HCT116 (cell line): ENCODE measurements around the gene TRIM41.

Source experiments
- TCF7L2 ChIP-seq: IDR thresholded peaks from 2 replicates; pipeline ENCODE4 v1.7.0; 2011; ENCODE audit warnings: borderline replicate concordance, inconsistent platforms; ENCODE audit not compliant: insufficient read depth, insufficient read length; ENCODE audit errors: extremely low read depth
- TF ChIP-seq, protein P1 (sequence below), 3 experiments: fragments of 200-600 bp in 1 of 3; sonication (generic) in 1 of 3; IDR thresholded peaks in 2 of 3; conservative IDR thresholded peaks in 1 of 3; 2 replicates each; pipeline ENCODE4 v1.5.1; 2012 to 2017; ENCODE audit warnings: low read depth in 2 of 3, low read length in 2 of 3, antibody characterized with exemption in 1 of 3, borderline replicate concordance in 1 of 3, control low read depth in 1 of 3, mild to moderate bottlenecking in 1 of 3, mixed read lengths in 1 of 3, mixed run types in 1 of 3, moderate library complexity in 1 of 3; ENCODE audit not compliant: insufficient read depth in 1 of 3

DNA sequence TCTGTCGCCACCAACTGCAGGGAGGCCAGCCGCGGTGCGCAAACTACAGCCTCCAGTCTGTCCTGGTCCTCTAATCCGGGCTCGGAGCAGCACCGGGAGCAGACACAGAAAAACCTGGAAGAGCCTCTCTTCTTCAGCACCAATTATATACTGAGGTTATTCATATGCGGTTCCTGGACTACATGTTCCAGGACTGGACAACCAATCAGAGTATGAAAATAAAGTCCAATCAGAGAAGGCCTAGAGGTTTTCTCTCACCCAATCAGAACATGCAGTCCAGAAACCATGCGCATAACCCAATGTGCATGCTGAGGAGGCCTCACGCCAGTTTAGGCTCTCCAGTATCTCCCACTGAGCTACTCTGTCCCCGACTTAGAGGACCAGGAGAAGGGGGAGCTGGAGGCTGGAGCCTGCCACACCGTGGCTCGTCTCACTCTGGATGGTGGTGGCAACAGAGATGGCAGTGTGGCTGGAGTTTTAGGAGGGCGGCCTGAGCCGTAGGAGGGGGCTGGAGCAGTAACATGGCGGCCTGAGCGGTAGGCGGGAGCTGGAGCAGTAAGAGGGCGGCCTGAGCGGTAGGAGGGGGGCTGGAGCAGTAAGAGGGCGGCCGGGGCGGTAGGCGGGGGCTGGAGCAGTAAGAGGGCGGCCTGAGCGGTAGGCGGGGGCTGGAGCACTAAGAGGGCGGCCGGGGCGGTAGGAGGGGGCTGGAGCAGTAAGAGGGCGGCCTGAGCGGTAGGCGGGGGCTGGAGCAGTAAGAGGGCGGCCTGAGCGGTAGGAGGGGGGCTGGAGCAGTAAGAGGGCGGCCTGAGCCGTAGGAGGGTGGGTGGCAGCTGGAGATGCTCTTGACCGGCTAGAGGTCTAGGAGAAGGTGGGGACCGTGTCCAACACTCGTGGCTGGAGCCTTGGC, 58.2 kb downstream of the TRIM41 start:
- TF ChIP-seq TCF7L2, result no peak
- TF ChIP-seq, protein P1, sequence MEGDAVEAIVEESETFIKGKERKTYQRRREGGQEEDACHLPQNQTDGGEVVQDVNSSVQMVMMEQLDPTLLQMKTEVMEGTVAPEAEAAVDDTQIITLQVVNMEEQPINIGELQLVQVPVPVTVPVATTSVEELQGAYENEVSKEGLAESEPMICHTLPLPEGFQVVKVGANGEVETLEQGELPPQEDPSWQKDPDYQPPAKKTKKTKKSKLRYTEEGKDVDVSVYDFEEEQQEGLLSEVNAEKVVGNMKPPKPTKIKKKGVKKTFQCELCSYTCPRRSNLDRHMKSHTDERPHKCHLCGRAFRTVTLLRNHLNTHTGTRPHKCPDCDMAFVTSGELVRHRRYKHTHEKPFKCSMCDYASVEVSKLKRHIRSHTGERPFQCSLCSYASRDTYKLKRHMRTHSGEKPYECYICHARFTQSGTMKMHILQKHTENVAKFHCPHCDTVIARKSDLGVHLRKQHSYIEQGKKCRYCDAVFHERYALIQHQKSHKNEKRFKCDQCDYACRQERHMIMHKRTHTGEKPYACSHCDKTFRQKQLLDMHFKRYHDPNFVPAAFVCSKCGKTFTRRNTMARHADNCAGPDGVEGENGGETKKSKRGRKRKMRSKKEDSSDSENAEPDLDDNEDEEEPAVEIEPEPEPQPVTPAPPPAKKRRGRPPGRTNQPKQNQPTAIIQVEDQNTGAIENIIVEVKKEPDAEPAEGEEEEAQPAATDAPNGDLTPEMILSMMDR (IDR thresholded peaks at IDR 0.05 in 2 of 3, conservative IDR thresholded peaks at IDR 0.05 in 1 of 3; ENCODE audit: borderline replicate concordance in 1 of 3, insufficient read depth in 1 of 3, low read depth in 2 of 3, low read length in 2 of 3), result no peak
